ENCODE data around the gene INSIG1. TPM values are rescaled to one million over a fixed set of nuclear protein-coding genes. Genes with fewer than 3 reads are reported as not detected.

Gene INSIG1
- total and polyA plus RNA-seq, 2 donors from 2014 or later: 24.6 to 25.7 TPM

GRCh38 chr7:155316427-155317113 is 18.9 kb downstream of the INSIG1 start:
- no peak overlapping the region for H3K27ac ChIP-seq (ENCODE audit: low read depth in 2 of 2, low read length in 2 of 2)

GRCh38 chr7:155317114-155317434 is 19.4 kb downstream of the INSIG1 start:
- Histone ChIP-seq H3K9me3 (ENCODE audit: control insufficient read depth in 2 of 3, insufficient read depth in 1 of 3, low read length in 3 of 3) (peaks cover 0 to 2% (median 0%) of the 10 kb centered on the region in 3 donors), H3K27ac (ENCODE audit: low read depth in 2 of 2, low read length in 2 of 2) (no peak overlapping the region), H3K36me3 (ENCODE audit: control insufficient read depth in 2 of 3, insufficient read depth in 3 of 3, low read length in 3 of 3) (no peaks in the 10 kb centered on the region), H3K27me3 (ENCODE audit: control insufficient read depth, insufficient read depth, low read length) (no peaks in the 10 kb centered on the region), H3K4me3 (ENCODE audit: low read length in 3 of 3) (no peak overlapping the region), H3K9ac (ENCODE audit: low read length in 3 of 3) (no peak overlapping the region), H3K4me1 (ENCODE audit: control insufficient read depth in 2 of 3, insufficient read depth in 2 of 3, low read depth in 1 of 3, low read length in 3 of 3) (no peaks in the 10 kb centered on the region)
- intact Hi-C loops (cut with DNase I): no loop called here
- FAIRE-seq (no peak), DNase-seq (no peak)
- TF ChIP-seq CTCF (IDR thresholded peaks at IDR 0.05; ENCODE audit: borderline replicate concordance, extremely low read depth, insufficient read depth): no peak

More at GRCh38 chr7:155316427-155317113, 18.9 kb downstream of the INSIG1 start:
- Histone ChIP-seq H3K4me3 (ENCODE audit: low read length in 3 of 3) (no peak overlapping the region), H3K4me1 (ENCODE audit: control insufficient read depth in 2 of 3, insufficient read depth in 2 of 3, low read depth in 1 of 3, low read length in 3 of 3) (no peaks in the 10 kb centered on the region), H3K9ac (ENCODE audit: low read length in 3 of 3) (no peak overlapping the region), H3K36me3 (ENCODE audit: control insufficient read depth in 2 of 3, insufficient read depth in 3 of 3, low read length in 3 of 3) (no peaks in the 10 kb centered on the region), H3K9me3 (ENCODE audit: control insufficient read depth in 2 of 3, insufficient read depth in 1 of 3, low read length in 3 of 3) (peaks cover 0 to 2% (median 0%) of the 10 kb centered on the region in 3 donors), H3K27me3 (ENCODE audit: control insufficient read depth, insufficient read depth, low read length) (no peaks in the 10 kb centered on the region)
- intact Hi-C loops (cut with DNase I): no loop called here
- FAIRE-seq: no peak
- no peak for TF ChIP-seq CTCF (IDR thresholded peaks at IDR 0.05; ENCODE audit: borderline replicate concordance, extremely low read depth, insufficient read depth)
- DNase-seq: no peak

- peaks cover 0 to 2% (median 0%) of the 10 kb centered on the region in 3 donors for H3K9me3 ChIP-seq (ENCODE audit: control insufficient read depth in 2 of 3, insufficient read depth in 1 of 3, low read length in 3 of 3)
- no peak for DNase-seq
- no peaks in the 10 kb centered on the region for H3K4me1 ChIP-seq (ENCODE audit: control insufficient read depth in 2 of 3, insufficient read depth in 2 of 3, low read depth in 1 of 3, low read length in 3 of 3)
- no peak for FAIRE-seq
- no peaks in the 10 kb centered on the region for H3K27me3 ChIP-seq (ENCODE audit: control insufficient read depth, insufficient read depth, low read length)
- no peak for TF ChIP-seq CTCF (IDR thresholded peaks at IDR 0.05; ENCODE audit: borderline replicate concordance, extremely low read depth, insufficient read depth)
- H3K27ac ChIP-seq (ENCODE audit: low read depth in 2 of 2, low read length in 2 of 2): no peak overlapping the region
- no peak overlapping the region for H3K4me3 ChIP-seq (ENCODE audit: low read length in 3 of 3)
- intact Hi-C loops (cut with DNase I): no loop called here
- H3K9ac ChIP-seq (ENCODE audit: low read length in 3 of 3): no peak overlapping the region
- H3K36me3 ChIP-seq (ENCODE audit: control insufficient read depth in 2 of 3, insufficient read depth in 3 of 3, low read length in 3 of 3): no peaks in the 10 kb centered on the region
Observed at GRCh38 chr7:155318245-155318644, 20.6 kb downstream of the INSIG1 start.

- H3K4me1 ChIP-seq (ENCODE audit: control insufficient read depth in 2 of 3, insufficient read depth in 2 of 3, low read depth in 1 of 3, low read length in 3 of 3): no peaks in the 10 kb centered on the region
Observed at GRCh38 chr7:155322530-155322929, 24.9 kb downstream of the INSIG1 start.

More at GRCh38 chr7:155322530-155322929, 24.9 kb downstream of the INSIG1 start:
- H3K9me3 ChIP-seq (ENCODE audit: control insufficient read depth in 2 of 3, insufficient read depth in 1 of 3, low read length in 3 of 3): peaks cover 0 to 2% (median 0%) of the 10 kb centered on the region in 3 donors
- DNase-seq: no peak
- H3K4me3 ChIP-seq (ENCODE audit: low read length in 3 of 3): no peak overlapping the region
- FAIRE-seq: no peak
- no peak overlapping the region for H3K9ac ChIP-seq (ENCODE audit: low read length in 3 of 3)
- no peak for TF ChIP-seq CTCF (IDR thresholded peaks at IDR 0.05; ENCODE audit: borderline replicate concordance, extremely low read depth, insufficient read depth)
- intact Hi-C loops (cut with DNase I): no loop called here
- no peak overlapping the region for H3K27ac ChIP-seq (ENCODE audit: low read depth in 2 of 2, low read length in 2 of 2)
- H3K36me3 ChIP-seq (ENCODE audit: control insufficient read depth in 2 of 3, insufficient read depth in 3 of 3, low read length in 3 of 3): no peaks in the 10 kb centered on the region
- no peaks in the 10 kb centered on the region for H3K27me3 ChIP-seq (ENCODE audit: control insufficient read depth, insufficient read depth, low read length)
